Liver (tissue), 9 donors: ENCODE data around the gene WNT1. TPM values are rescaled to one million over a fixed set of nuclear protein-coding genes. Genes with fewer than 3 reads are reported as not detected.

Experiments used
- DNase-seq: peaks from one replicate; pipeline ENCODE4 v3.0.0-alpha.2; 2017; ENCODE audit warnings: low spot score
- H3K27ac ChIP-seq, 2 donors: one replicate each; pipeline ENCODE4 v1.7.0; 2013; ENCODE audit warnings: inconsistent platforms in 2 of 2, low read length in 2 of 2, control low read depth in 1 of 2, low read depth in 1 of 2, mild to moderate bottlenecking in 1 of 2
- H3K27me3 ChIP-seq, 4 donors: one replicate each; pipeline versions ENCODE4 v1.6.1 to v1.7.0; 2013; ENCODE audit warnings: low read length in 3 of 4, inconsistent platforms in 1 of 4, mild to moderate bottlenecking in 1 of 4, moderate library complexity in 1 of 4; ENCODE audit not compliant: control insufficient read depth in 4 of 4, insufficient read depth in 4 of 4
- H3K36me3 ChIP-seq, 4 donors: one replicate each; pipeline versions ENCODE4 v1.6.1 to v1.7.0; 2013; ENCODE audit warnings: low read length in 3 of 4, mild to moderate bottlenecking in 3 of 4, low read depth in 1 of 4, moderate library complexity in 1 of 4; ENCODE audit not compliant: control insufficient read depth in 4 of 4, insufficient read depth in 3 of 4
- H3K4me1 ChIP-seq, 4 donors: one replicate each; pipeline versions ENCODE4 v1.6.1 to v1.7.0; 2013; ENCODE audit warnings: low read length in 3 of 4, mild to moderate bottlenecking in 3 of 4, moderate library complexity in 1 of 4; ENCODE audit not compliant: control insufficient read depth in 4 of 4, insufficient read depth in 4 of 4
- H3K4me3 ChIP-seq, 3 donors: one replicate each; pipeline versions ENCODE4 v1.6.1 to v1.7.0; 2013; ENCODE audit warnings: low read length in 3 of 3, control low read depth in 1 of 3, low read depth in 1 of 3, mild to moderate bottlenecking in 1 of 3
- H3K9ac ChIP-seq, 2 donors: one replicate each; pipeline ENCODE4 v1.7.0; 2013; ENCODE audit warnings: low read length in 2 of 2, mild to moderate bottlenecking in 2 of 2, moderate library complexity in 2 of 2, control low read depth in 1 of 2, low read depth in 1 of 2
- H3K9me3 ChIP-seq, 4 donors: one replicate each; pipeline versions ENCODE4 v1.6.1 to v1.7.0; 2013; ENCODE audit warnings: low read length in 3 of 4; ENCODE audit not compliant: control insufficient read depth in 4 of 4
- FOXA1 ChIP-seq: IDR thresholded peaks from 2 replicates; pipeline ENCODE4 v1.6.1; 2016; ENCODE audit warnings: antibody characterized with exemption
- FOXA2 ChIP-seq: IDR thresholded peaks from 2 replicates; pipeline ENCODE4 v1.6.1; 2016; ENCODE audit warnings: antibody characterized with exemption
- GABPA ChIP-seq, 2 donors: IDR thresholded peaks in 1 of 2; conservative IDR thresholded peaks in 1 of 2; 2 replicates each; pipeline ENCODE4 v1.6.1; 2016; ENCODE audit warnings: antibody characterized with exemption in 2 of 2, mild to moderate bottlenecking in 1 of 2, moderate library complexity in 1 of 2
- HNF4A ChIP-seq, 2 donors: conservative IDR thresholded peaks; 2 replicates each; pipeline ENCODE4 v1.6.1; 2016; ENCODE audit warnings: antibody characterized with exemption in 2 of 2, mild to moderate bottlenecking in 2 of 2
- HNF4G ChIP-seq: IDR thresholded peaks from 2 replicates; pipeline ENCODE4 v1.6.1; 2016; ENCODE audit warnings: antibody characterized with exemption
- JUND ChIP-seq, 2 donors: IDR thresholded peaks; 2 replicates each; pipeline ENCODE4 v1.6.1; 2016; ENCODE audit warnings: antibody characterized with exemption in 2 of 2
- NR2F2 ChIP-seq: IDR thresholded peaks from 2 replicates; pipeline ENCODE4 v1.6.1; 2016; ENCODE audit warnings: antibody characterized with exemption
- RAD21 ChIP-seq, 2 donors: IDR thresholded peaks; 2 replicates each; pipeline ENCODE4 v1.6.1; 2016; ENCODE audit warnings: antibody characterized with exemption in 2 of 2, mild to moderate bottlenecking in 2 of 2
- RXRA ChIP-seq, 2 donors: IDR thresholded peaks; 2 replicates each; pipeline ENCODE4 v1.6.1; 2017 to 2018; ENCODE audit warnings: antibody characterized with exemption in 2 of 2, mild to moderate bottlenecking in 1 of 2
- SP1 ChIP-seq: IDR thresholded peaks from 2 replicates; pipeline ENCODE4 v1.6.1; 2018; ENCODE audit warnings: antibody characterized with exemption, mild to moderate bottlenecking
- TAF1 ChIP-seq: conservative IDR thresholded peaks from 2 replicates; pipeline ENCODE4 v1.6.1; 2016; ENCODE audit warnings: antibody characterized with exemption, mild to moderate bottlenecking
- YY1 ChIP-seq: IDR thresholded peaks from 2 replicates; pipeline ENCODE4 v1.6.1; 2016; ENCODE audit warnings: antibody characterized with exemption, mild to moderate bottlenecking
- WGBS: extraction: QIAGEN DNeasy Blood & Tissue Kit; methylation state at CpG from one replicate; pipeline ENCODE4 v1.1.7; 2013; 5-methylcytosine and 5-hydroxymethylcytosine counted together
- polyA plus RNA-seq, 2 donors: library from polyadenylated mRNA; stranded (reverse) in 1 of 2; unstranded in 1 of 2; fragments of 200-250 nt in 1 of 2; fragments of >200 nt in 1 of 2; fragmentation: Nextera tagmentation in 1 of 2; extraction: Ambion mirVana in 1 of 2; gene quantifications; one replicate each; pipeline versions ENCODE4 v1.2.1 to v1.2.3, GENCODE V29; 2013 to 2015
- total RNA-seq, 2 donors: library from RNA; depleted of rRNA; stranded (reverse); fragments of >200 nt; gene quantifications; one replicate each; pipeline ENCODE4 v1.2.3, GENCODE V29; 2014
- TF ChIP-seq, protein P1 (sequence below): IDR thresholded peaks from 2 replicates; pipeline ENCODE4 v1.6.1; 2016; ENCODE audit warnings: antibody characterized with exemption, mild to moderate bottlenecking
- TF ChIP-seq, protein P2 (sequence below): IDR thresholded peaks from 2 replicates; pipeline ENCODE4 v1.6.1; 2016; ENCODE audit warnings: antibody characterized with exemption
- TF ChIP-seq, protein P3 (sequence below): IDR thresholded peaks from 2 replicates; pipeline ENCODE4 v1.6.1; 2016; ENCODE audit warnings: antibody characterized with exemption
- TF ChIP-seq, protein P4 (sequence below): IDR thresholded peaks from 2 replicates; pipeline ENCODE4 v1.6.1; 2016; ENCODE audit warnings: antibody characterized with exemption
- TF ChIP-seq, protein P5 (sequence below): fragments of 150-350 bp; IDR thresholded peaks from 2 replicates; pipeline ENCODE4 v1.5.1; 2017; ENCODE audit warnings: improper control_type of control experiment, low read depth, low read length; ENCODE audit not compliant: missing input control
- donor health status: healthy.
- donor health status: healthy.
- donor health status: healthy.
- donor health status: healthy.
- donor health status: healthy.

The WNT1 gene
- total and polyA plus RNA-seq, 4 donors, result not detected

DNA sequence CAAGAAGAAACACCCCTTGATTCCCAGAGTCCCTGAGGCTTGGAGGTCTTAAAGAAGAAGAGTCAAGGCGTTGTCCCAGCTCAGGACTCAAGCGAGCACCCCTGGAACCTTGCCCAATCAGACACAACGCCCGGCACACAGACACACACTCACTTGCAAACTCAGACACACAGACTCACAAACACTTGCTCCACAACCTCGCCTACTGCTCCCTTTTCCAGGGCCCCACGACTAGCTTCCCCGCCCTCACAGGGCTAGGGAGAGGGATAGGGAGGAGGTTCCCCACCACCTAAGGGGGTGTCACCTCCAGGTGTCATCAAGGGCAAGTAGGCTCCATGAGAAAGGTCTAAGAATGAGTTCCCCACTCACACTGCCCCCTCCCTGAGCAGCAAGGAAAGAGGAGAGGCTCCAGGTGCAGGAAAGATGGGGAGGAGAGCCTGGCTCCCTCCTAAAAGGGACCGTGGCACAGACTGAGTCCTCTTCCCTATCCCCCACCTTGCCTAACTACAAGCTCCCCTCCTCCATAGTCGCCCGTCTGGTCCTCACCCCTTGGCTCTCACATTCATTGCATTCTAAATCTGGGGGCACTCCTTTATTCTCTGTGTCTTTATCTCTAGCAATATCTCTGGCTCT is 7.3 kb upstream of the WNT1 start (continued):
- TF ChIP-seq, protein P1, sequence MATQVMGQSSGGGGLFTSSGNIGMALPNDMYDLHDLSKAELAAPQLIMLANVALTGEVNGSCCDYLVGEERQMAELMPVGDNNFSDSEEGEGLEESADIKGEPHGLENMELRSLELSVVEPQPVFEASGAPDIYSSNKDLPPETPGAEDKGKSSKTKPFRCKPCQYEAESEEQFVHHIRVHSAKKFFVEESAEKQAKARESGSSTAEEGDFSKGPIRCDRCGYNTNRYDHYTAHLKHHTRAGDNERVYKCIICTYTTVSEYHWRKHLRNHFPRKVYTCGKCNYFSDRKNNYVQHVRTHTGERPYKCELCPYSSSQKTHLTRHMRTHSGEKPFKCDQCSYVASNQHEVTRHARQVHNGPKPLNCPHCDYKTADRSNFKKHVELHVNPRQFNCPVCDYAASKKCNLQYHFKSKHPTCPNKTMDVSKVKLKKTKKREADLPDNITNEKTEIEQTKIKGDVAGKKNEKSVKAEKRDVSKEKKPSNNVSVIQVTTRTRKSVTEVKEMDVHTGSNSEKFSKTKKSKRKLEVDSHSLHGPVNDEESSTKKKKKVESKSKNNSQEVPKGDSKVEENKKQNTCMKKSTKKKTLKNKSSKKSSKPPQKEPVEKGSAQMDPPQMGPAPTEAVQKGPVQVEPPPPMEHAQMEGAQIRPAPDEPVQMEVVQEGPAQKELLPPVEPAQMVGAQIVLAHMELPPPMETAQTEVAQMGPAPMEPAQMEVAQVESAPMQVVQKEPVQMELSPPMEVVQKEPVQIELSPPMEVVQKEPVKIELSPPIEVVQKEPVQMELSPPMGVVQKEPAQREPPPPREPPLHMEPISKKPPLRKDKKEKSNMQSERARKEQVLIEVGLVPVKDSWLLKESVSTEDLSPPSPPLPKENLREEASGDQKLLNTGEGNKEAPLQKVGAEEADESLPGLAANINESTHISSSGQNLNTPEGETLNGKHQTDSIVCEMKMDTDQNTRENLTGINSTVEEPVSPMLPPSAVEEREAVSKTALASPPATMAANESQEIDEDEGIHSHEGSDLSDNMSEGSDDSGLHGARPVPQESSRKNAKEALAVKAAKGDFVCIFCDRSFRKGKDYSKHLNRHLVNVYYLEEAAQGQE, result no peak
- no peak for TF ChIP-seq NR2F2
- no peak for TF ChIP-seq YY1

DNA sequence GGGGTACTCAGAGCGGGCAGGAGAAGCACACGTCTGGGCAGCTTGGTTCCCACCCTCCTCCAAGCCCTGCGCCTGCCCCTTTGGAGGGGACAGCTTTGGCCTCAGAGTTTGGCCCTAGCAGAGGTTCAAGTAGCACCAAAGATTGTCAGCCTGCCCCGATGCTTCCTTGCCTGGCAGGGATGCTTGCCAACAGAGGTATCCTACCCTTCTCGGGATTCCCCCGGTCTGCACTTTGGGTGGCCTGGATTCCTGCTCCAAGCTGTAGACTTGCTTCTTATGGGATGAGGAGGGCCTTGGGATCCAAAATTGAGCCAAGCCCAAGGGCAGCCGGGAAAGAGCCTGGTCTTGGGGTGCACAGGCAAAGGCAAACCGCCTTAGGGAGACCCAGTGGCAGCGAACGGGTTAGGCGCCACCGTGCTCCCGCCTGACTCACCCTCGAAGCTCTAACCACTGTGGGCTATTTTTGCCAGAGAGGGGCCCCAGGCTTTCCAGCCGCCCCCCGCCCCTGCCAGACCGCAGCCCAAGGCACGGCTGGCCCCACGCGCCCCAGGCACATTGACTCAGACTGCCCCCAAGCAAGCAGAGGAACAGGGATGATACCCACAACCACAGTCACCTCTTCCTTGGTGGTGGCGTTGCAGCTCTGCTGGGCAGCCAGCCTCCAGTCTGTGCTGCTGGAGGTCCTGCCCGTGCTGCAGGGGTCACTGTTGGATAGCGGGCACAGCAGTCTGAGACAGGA is 5.7 kb upstream of the WNT1 start:
- Histone ChIP-seq H3K27ac (no peak overlapping the region), H3K4me1 (peaks cover 0 to 16% (median 6%) of the 10 kb centered on the region in 4 donors), H3K4me3 (no peak overlapping the region), H3K36me3 (no peaks in the 10 kb centered on the region), H3K9me3 (no peaks in the 10 kb centered on the region), H3K9ac (no peak overlapping the region), H3K27me3 (peaks cover 0 to 18% (median 11%) of the 10 kb centered on the region in 4 donors)
- WGBS, result 12% methylated on average over 23 of the region's 23 CpGs
- no peak for DNase-seq
- TF ChIP-seq FOXA1, result no peak

DNA sequence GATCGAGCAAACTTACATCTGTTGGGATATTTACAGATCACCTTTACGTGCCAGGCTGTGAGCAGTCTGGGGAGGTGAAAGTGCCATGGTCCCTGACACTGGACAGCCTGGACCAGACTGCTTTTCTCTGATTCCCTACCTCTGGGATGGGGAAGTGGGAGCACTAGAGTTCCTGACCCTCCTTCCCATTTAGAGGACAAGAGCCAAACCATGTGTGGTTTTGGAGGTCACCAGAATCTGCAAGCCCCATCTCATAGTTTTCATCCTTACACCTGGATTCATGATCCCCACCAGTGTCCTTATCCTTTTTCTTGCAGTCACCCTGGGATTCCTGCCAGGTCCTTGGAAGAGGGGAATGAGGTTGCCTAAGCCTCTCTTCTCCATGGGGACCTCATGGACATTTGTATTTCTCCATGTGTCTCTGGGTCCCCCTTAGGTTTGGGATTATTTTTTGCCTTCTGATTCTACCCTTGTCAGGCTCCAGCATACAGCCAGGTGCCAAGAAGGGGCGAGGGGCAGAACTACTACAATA is 5.1 kb upstream of the WNT1 start:
- no peaks in the 10 kb centered on the region for H3K36me3 ChIP-seq
- peaks cover 0 to 16% (median 8%) of the 10 kb centered on the region in 4 donors for H3K4me1 ChIP-seq
- no peaks in the 10 kb centered on the region for H3K9me3 ChIP-seq
- H3K9ac ChIP-seq, result no peak overlapping the region
- peaks cover 0 to 21% (median 11%) of the 10 kb centered on the region in 4 donors for H3K27me3 ChIP-seq
- H3K27ac ChIP-seq, result no peak overlapping the region
- DNase-seq, result no peak
- H3K4me3 ChIP-seq, result no peak overlapping the region
- WGBS, result 20% methylated on average over 3 of the region's 3 CpGs
- TF ChIP-seq, protein P2, sequence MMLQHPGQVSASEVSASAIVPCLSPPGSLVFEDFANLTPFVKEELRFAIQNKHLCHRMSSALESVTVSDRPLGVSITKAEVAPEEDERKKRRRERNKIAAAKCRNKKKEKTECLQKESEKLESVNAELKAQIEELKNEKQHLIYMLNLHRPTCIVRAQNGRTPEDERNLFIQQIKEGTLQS, result no peak
- TF ChIP-seq HNF4G, result no peak
- no peak for TF ChIP-seq TAF1
- TF ChIP-seq, protein P3, sequence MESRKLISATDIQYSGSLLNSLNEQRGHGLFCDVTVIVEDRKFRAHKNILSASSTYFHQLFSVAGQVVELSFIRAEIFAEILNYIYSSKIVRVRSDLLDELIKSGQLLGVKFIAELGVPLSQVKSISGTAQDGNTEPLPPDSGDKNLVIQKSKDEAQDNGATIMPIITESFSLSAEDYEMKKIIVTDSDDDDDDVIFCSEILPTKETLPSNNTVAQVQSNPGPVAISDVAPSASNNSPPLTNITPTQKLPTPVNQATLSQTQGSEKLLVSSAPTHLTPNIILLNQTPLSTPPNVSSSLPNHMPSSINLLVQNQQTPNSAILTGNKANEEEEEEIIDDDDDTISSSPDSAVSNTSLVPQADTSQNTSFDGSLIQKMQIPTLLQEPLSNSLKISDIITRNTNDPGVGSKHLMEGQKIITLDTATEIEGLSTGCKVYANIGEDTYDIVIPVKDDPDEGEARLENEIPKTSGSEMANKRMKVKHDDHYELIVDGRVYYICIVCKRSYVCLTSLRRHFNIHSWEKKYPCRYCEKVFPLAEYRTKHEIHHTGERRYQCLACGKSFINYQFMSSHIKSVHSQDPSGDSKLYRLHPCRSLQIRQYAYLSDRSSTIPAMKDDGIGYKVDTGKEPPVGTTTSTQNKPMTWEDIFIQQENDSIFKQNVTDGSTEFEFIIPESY, result no peak
- TF ChIP-seq, protein P1, result no peak
- TF ChIP-seq HNF4A (conservative IDR thresholded peaks at IDR 0.05), result no peak
- TF ChIP-seq JUND (IDR thresholded peaks at IDR 0.05), result no peak
- TF ChIP-seq GABPA (IDR thresholded peaks at IDR 0.05 in 1 of 2, conservative IDR thresholded peaks at IDR 0.05 in 1 of 2), result no peak
- TF ChIP-seq, protein P4, sequence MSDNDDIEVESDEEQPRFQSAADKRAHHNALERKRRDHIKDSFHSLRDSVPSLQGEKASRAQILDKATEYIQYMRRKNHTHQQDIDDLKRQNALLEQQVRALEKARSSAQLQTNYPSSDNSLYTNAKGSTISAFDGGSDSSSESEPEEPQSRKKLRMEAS, result no peak
- TF ChIP-seq RAD21 (IDR thresholded peaks at IDR 0.05), result no peak
- no peak for TF ChIP-seq SP1
- no peak for TF ChIP-seq YY1
- TF ChIP-seq FOXA1, result no peak
- TF ChIP-seq NR2F2, result no peak
- TF ChIP-seq RXRA (IDR thresholded peaks at IDR 0.05), result no peak
- no peak for TF ChIP-seq FOXA2
- TF ChIP-seq, protein P5, sequence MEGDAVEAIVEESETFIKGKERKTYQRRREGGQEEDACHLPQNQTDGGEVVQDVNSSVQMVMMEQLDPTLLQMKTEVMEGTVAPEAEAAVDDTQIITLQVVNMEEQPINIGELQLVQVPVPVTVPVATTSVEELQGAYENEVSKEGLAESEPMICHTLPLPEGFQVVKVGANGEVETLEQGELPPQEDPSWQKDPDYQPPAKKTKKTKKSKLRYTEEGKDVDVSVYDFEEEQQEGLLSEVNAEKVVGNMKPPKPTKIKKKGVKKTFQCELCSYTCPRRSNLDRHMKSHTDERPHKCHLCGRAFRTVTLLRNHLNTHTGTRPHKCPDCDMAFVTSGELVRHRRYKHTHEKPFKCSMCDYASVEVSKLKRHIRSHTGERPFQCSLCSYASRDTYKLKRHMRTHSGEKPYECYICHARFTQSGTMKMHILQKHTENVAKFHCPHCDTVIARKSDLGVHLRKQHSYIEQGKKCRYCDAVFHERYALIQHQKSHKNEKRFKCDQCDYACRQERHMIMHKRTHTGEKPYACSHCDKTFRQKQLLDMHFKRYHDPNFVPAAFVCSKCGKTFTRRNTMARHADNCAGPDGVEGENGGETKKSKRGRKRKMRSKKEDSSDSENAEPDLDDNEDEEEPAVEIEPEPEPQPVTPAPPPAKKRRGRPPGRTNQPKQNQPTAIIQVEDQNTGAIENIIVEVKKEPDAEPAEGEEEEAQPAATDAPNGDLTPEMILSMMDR, result no peak
